ENCODE results near the gene ZNF496. TPM values are rescaled to one million over a fixed set of nuclear protein-coding genes. Genes with fewer than 3 reads are reported as not detected.

The ZNF496 gene
- total RNA-seq, 4 donors from 2014 or later, result 24.1 to 51.7 (median 41.0) TPM

Small RNAs within 50 kb of the gene (small RNA-seq; reads per million reads assigned to genes)
- gene RF00019, result not detected

Other genes with a start within 250 kb of the ZNF496 start
- 10 to 100 TPM in 3 of 4 donors, 1 to 10 TPM in 1; 2.3 to 25.0 (median 14.8) TPM for gene ZNF669, start 227.5 kb downstream of the ZNF496 start, total RNA-seq
- gene ZNF124, start 159.8 kb downstream of the ZNF496 start, total RNA-seq, result 100 to 1,000 TPM in 3 of 4 donors, 10 to 100 TPM in 1; 64.8 to 184 (median 143) TPM
- not detected for gene VN1R5, start 75.8 kb downstream of the ZNF496 start, total RNA-seq
- gene NLRP3, start 84.3 kb upstream of the ZNF496 start, total RNA-seq, result 1 to 10 TPM in 2 of 4 donors, under 1 TPM in 2; 0.26 to 2.8 (median 0.86) TPM
- not detected for gene OR2B11, start 126.2 kb upstream of the ZNF496 start, total RNA-seq
- gene OR2C3, start 204.6 kb upstream of the ZNF496 start, total RNA-seq, result under 1 TPM in 1 of 4 donors, not detected in 3; 0.07 TPM
- gene GCSAML, start 217.3 kb upstream of the ZNF496 start, total RNA-seq, result 1 to 10 TPM in 2 of 4 donors, under 1 TPM in 1, not detected in 1; 0.21 to 1.5 (median 1.0) TPM